CD14-positive monocyte (primary cell): ENCODE results near the gene NT5DC4. TPM values are rescaled to one million over a fixed set of nuclear protein-coding genes. Genes with fewer than 3 reads are reported as not detected.

ENCODE experiments used
- DNase-seq, 3 donors: peaks; one replicate each; pipeline ENCODE4 v3.0.0-alpha.2; 2011 to 2022
- H2AFZ ChIP-seq: 2 replicates; pipeline ENCODE4 v1.6.0; 2012; ENCODE audit warnings: mild to moderate bottlenecking, low read depth, low read length, inconsistent platforms; ENCODE audit not compliant: insufficient read depth, poor library complexity, severe bottlenecking
- H3K27ac ChIP-seq, 2 donors: 1 replicate in 1 of 2; 2 replicates in 1 of 2; pipeline ENCODE4 v1.5.1; 2012 to 2013; ENCODE audit warnings: low read length in 2 of 2, control low read depth in 1 of 2, inconsistent platforms in 1 of 2, low read depth in 1 of 2, mild to moderate bottlenecking in 1 of 2
- H3K27me3 ChIP-seq, 2 donors: one replicate each; pipeline versions ENCODE4 v1.6.0 to v1.6.1; 2011 to 2013; ENCODE audit warnings: low read length in 2 of 2; ENCODE audit not compliant: control insufficient read depth in 2 of 2, insufficient read depth in 2 of 2
- H3K36me3 ChIP-seq, 2 donors: replicated peaks in 1 of 2; 1 replicate in 1 of 2; 2 replicates in 1 of 2; pipeline versions ENCODE4 v1.5.1 to v1.6.1; 2012 to 2013; ENCODE audit warnings: low read length in 2 of 2, control low read depth in 1 of 2, inconsistent platforms in 1 of 2, mild to moderate bottlenecking in 1 of 2; ENCODE audit not compliant: insufficient read depth in 2 of 2, control insufficient read depth in 1 of 2
- H3K4me1 ChIP-seq, 2 donors: 1 replicate in 1 of 2; 2 replicates in 1 of 2; pipeline versions ENCODE4 v1.5.1 to v1.6.1; 2012 to 2013; ENCODE audit warnings: low read length in 2 of 2, control low read depth in 1 of 2, inconsistent platforms in 1 of 2, mild to moderate bottlenecking in 1 of 2, moderate library complexity in 1 of 2; ENCODE audit not compliant: insufficient read depth in 2 of 2, control insufficient read depth in 1 of 2
- H3K4me2 ChIP-seq: replicated peaks from 2 replicates; pipeline ENCODE3; 2012; ENCODE audit warnings: low read length, moderate library complexity, mild to moderate bottlenecking; ENCODE audit not compliant: poor library complexity, severe bottlenecking; ENCODE audit errors: extremely low read depth
- H3K4me3 ChIP-seq, 3 experiments: fragments of 200-600 bp in 1 of 3; sonication (generic) in 1 of 3; replicated peaks in 1 of 3; 1 replicate in 2 of 3; 2 replicates in 1 of 3; pipeline ENCODE4 v1.5.1; 2011 to 2013; ENCODE audit warnings: low read length in 3 of 3, mild to moderate bottlenecking in 3 of 3, control low read depth in 2 of 3, low read depth in 2 of 3, inconsistent platforms in 1 of 3, moderate library complexity in 1 of 3
- H3K79me2 ChIP-seq: 2 replicates; pipeline ENCODE4 v1.6.0; 2012; ENCODE audit warnings: mild to moderate bottlenecking, control low read depth, inconsistent platforms, low read length, moderate library complexity; ENCODE audit not compliant: insufficient read depth
- H3K9ac ChIP-seq: 2 replicates; pipeline ENCODE4 v1.6.0; 2017; ENCODE audit warnings: low read length, mild to moderate bottlenecking; ENCODE audit not compliant: insufficient read depth, poor library complexity, severe bottlenecking
- H3K9me3 ChIP-seq, 2 donors: replicated peaks in 1 of 2; 1 replicate in 1 of 2; 2 replicates in 1 of 2; pipeline versions ENCODE4 v1.5.1 to v1.6.1; 2012 to 2013; ENCODE audit warnings: low read length in 2 of 2, control low read depth in 1 of 2; ENCODE audit not compliant: control insufficient read depth in 1 of 2, insufficient read depth in 1 of 2
- H4K20me1 ChIP-seq: 2 replicates; pipeline ENCODE4 v1.6.0; 2012; ENCODE audit warnings: mild to moderate bottlenecking, low read length, control low read depth, moderate library complexity; ENCODE audit not compliant: insufficient read depth
- H3K27ac Mint-ChIP-seq, 7 donors: one replicate each; pipeline ENCODE4 v1.8.0; 2020; ENCODE audit warnings: mild to moderate bottlenecking in 7 of 7, mixed read lengths in 7 of 7, moderate library complexity in 6 of 7, inconsistent platforms in 2 of 7
- H3K27me3 Mint-ChIP-seq, 3 donors: one replicate each; pipeline ENCODE4 v1.8.0; 2021 to 2022; ENCODE audit warnings: low read depth in 3 of 3, mild to moderate bottlenecking in 3 of 3, mixed read lengths in 3 of 3, moderate library complexity in 3 of 3, inconsistent platforms in 1 of 3
- H3K36me3 Mint-ChIP-seq, 2 donors: one replicate each; pipeline ENCODE4 v1.8.0; 2020; ENCODE audit warnings: mixed read lengths in 2 of 2, inconsistent platforms in 1 of 2, mild to moderate bottlenecking in 1 of 2
- H3K4me1 Mint-ChIP-seq: one replicate; pipeline ENCODE4 v1.8.0; 2020; ENCODE audit warnings: mild to moderate bottlenecking, mixed read lengths
- H3K4me3 Mint-ChIP-seq, 2 donors: one replicate each; pipeline ENCODE4 v1.8.0; 2020; ENCODE audit warnings: mild to moderate bottlenecking in 2 of 2, mixed read lengths in 2 of 2, moderate library complexity in 1 of 2
- H3K9me3 Mint-ChIP-seq, 7 donors: one replicate each; pipeline ENCODE4 v1.8.0; 2020 to 2022; ENCODE audit warnings: mixed read lengths in 7 of 7, mild to moderate bottlenecking in 6 of 7, moderate library complexity in 6 of 7, inconsistent platforms in 2 of 7
- WGBS: methylation state at CpG from one replicate; pipeline ENCODE4 v1.1.5; 2013; ENCODE audit warnings: missing lambda C conversion rate; ENCODE audit not compliant: insufficient coverage; 5-methylcytosine and 5-hydroxymethylcytosine counted together
- intact Hi-C, 2 donors: fragments of 100-400 bp; cut with micrococcal nuclease; formaldehyde crosslinking; loops; one replicate each; pipeline versions ENCODE4 v1.15.0 to v1.15.1; 2023
- polyA plus RNA-seq, 3 donors: library from polyadenylated mRNA; depleted of rRNA in 1 of 3; unstranded in 2 of 3; stranded (reverse) in 1 of 3; fragments of 300-500 nt in 2 of 3; fragments of >200 nt in 1 of 3; fragmentation: Illumina TruSeq in 2 of 3; gene quantifications; 1 replicate in 2 of 3; 2 replicates in 1 of 3; pipeline ENCODE4 v1.2.3, GENCODE V29; 2012 to 2021
- TF ChIP-seq, protein P1 (sequence below): fragments of 200-600 bp; IDR thresholded peaks from one replicate; pipeline ENCODE4 v1.8.0; 2022; ENCODE audit warnings: antibody characterized with exemption, mild to moderate bottlenecking

NT5DC4 gene
- polyA plus RNA-seq, 3 donors = 2.2 TPM; not detected in 2

DNA sequence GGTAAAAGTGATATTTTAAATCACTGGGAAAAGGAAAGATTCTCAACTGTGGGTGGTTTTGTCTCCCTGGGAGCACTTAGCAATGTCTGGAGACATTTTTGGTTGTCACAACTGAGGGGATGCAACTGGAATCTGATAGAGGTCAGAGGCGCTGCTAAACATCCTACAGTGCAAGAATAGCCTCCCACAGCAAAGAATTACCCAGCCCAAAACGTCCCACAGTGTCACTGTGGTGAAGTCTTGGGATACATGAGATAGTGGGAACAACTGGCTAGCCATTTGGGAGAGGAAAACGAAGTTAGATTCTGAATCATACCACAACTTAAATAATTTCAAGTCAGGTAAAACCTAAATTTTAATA, 36.4 kb upstream of the NT5DC4 start:
- DNase-seq = no peak
- Mint-ChIP-seq H3K4me3 (no peak overlapping the region), H3K36me3 (peaks cover 2 to 4% of the 10 kb centered on the region in 2 donors), H3K27ac (no peak overlapping the region), H3K27me3 (peaks cover 0 to 2% (median 1%) of the 10 kb centered on the region in 3 donors), H3K9me3 (no peaks in the 10 kb centered on the region), H3K4me1 (peaks cover 58% of the 10 kb centered on the region)
- H3K4me2 ChIP-seq = no peak overlapping the region
- no peaks in the 10 kb centered on the region for H3K36me3 ChIP-seq
- no peaks in the 10 kb centered on the region for H3K27me3 ChIP-seq
- no peaks in the 10 kb centered on the region for H3K79me2 ChIP-seq
- no peaks in the 10 kb centered on the region for H3K9me3 ChIP-seq
- H3K4me1 ChIP-seq = peaks cover 39 to 70% of the 10 kb centered on the region in 2 donors
- no peak overlapping the region for H3K27ac ChIP-seq
- no peak overlapping the region for H3K9ac ChIP-seq
- no peak overlapping the region for H2AFZ ChIP-seq
- intact Hi-C loops = no loop called here
- TF ChIP-seq, protein P1, sequence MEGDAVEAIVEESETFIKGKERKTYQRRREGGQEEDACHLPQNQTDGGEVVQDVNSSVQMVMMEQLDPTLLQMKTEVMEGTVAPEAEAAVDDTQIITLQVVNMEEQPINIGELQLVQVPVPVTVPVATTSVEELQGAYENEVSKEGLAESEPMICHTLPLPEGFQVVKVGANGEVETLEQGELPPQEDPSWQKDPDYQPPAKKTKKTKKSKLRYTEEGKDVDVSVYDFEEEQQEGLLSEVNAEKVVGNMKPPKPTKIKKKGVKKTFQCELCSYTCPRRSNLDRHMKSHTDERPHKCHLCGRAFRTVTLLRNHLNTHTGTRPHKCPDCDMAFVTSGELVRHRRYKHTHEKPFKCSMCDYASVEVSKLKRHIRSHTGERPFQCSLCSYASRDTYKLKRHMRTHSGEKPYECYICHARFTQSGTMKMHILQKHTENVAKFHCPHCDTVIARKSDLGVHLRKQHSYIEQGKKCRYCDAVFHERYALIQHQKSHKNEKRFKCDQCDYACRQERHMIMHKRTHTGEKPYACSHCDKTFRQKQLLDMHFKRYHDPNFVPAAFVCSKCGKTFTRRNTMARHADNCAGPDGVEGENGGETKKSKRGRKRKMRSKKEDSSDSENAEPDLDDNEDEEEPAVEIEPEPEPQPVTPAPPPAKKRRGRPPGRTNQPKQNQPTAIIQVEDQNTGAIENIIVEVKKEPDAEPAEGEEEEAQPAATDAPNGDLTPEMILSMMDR = no peak
- no peak overlapping the region for H3K4me3 ChIP-seq
- no CpG with 5 or more reads among the region's 3 CpGs for WGBS
- no peaks in the 10 kb centered on the region for H4K20me1 ChIP-seq

GRCh38 chr2:112685271-112685884, 35.4 kb upstream of the NT5DC4 start:
- H2AFZ ChIP-seq = no peak overlapping the region
- Mint-ChIP-seq H3K4me3 (no peak overlapping the region), H3K27me3 (peaks cover 0 to 1% (median 0%) of the 10 kb centered on the region in 3 donors), H3K9me3 (no peaks in the 10 kb centered on the region), H3K4me1 (peaks cover 59% of the 10 kb centered on the region), H3K27ac (peak overlapping the region in 1 of 7 donors; percentile 21), H3K36me3 (peaks cover 2 to 4% of the 10 kb centered on the region in 2 donors)
- H3K27ac ChIP-seq = no peak overlapping the region
- DNase-seq = no peak
- WGBS = no CpG with 5 or more reads among the region's 4 CpGs
- no peaks in the 10 kb centered on the region for H3K79me2 ChIP-seq
- H3K36me3 ChIP-seq = no peaks in the 10 kb centered on the region
- H3K4me2 ChIP-seq = no peak overlapping the region
- H3K27me3 ChIP-seq = no peaks in the 10 kb centered on the region
- intact Hi-C loops = loop anchor here in 1 of 2 donors (5.0 kb wide), 1 partner anchor 58 kb away; no protein-coding TSS in a partner anchor
- no peak overlapping the region for H3K9ac ChIP-seq
- peaks cover 43 to 75% of the 10 kb centered on the region in 2 donors for H3K4me1 ChIP-seq
- no peaks in the 10 kb centered on the region for H3K9me3 ChIP-seq
- H3K4me3 ChIP-seq = no peak overlapping the region
- H4K20me1 ChIP-seq = no peaks in the 10 kb centered on the region
- TF ChIP-seq, protein P1 = peak; percentile 11
